Measurements from ENCODE around the gene DYDC2.

DNA sequence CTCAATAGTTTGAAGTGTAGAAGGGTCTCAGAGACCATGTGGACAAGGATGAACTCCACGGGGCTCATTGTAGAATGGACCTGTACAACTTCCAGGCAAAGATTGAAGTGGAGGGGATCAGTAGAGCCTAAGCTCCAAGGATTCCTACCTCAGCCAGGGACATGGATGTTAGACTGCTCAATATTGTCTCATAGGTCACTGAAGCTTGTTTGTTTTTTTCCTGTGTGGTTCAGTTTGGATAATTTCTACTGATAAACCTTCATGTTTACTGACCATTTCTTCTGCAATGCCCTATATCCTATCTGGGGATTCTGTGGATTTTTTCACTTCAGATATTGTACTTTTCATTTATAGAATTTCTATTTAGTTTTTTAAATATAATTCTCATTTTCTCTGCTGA is 8.9 kb downstream of the DYDC2 start:
- TF ChIP-seq, protein P1, sequence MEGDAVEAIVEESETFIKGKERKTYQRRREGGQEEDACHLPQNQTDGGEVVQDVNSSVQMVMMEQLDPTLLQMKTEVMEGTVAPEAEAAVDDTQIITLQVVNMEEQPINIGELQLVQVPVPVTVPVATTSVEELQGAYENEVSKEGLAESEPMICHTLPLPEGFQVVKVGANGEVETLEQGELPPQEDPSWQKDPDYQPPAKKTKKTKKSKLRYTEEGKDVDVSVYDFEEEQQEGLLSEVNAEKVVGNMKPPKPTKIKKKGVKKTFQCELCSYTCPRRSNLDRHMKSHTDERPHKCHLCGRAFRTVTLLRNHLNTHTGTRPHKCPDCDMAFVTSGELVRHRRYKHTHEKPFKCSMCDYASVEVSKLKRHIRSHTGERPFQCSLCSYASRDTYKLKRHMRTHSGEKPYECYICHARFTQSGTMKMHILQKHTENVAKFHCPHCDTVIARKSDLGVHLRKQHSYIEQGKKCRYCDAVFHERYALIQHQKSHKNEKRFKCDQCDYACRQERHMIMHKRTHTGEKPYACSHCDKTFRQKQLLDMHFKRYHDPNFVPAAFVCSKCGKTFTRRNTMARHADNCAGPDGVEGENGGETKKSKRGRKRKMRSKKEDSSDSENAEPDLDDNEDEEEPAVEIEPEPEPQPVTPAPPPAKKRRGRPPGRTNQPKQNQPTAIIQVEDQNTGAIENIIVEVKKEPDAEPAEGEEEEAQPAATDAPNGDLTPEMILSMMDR (conservative IDR thresholded peaks at IDR 0.05) = no peak
- TF ChIP-seq EZH2 (IDR thresholded peaks at IDR 0.05; ENCODE audit: low read depth) = no peak

Data from PC-9 (cell line).